ENCODE data around the gene CFTR.

Gene CFTR

DNA sequence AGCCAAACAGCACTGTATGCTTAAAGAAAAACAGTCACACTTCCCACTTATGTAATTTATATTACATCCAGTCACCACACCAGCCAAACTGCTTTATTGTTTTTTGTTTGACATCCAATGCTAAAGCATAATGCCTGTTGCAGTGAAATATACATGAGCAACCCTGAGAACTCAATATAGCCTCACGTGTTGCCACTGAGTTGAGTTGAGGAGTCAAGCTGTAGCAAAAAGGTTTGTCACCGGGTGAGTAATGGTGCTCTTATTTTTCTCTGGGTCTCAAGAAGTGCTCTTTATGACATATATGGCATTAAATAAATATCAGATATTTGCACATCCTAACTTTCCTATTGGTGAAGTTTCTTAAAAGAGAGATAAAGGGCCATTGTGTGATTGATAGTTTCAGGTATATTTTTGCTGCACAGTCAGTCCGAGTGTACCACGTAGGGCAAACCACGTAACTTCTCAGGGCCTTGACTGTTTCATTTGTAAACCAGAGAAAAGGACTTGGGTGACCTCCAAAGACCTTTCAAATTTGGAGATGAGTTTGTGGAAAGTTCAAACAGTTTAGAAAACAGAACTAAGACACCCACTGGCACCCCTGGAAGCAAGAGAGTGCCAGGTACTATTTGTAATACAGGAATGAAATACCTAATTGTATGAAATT is 168.5 kb downstream of the CFTR start:
- no peak for DNase-seq (ENCODE audit: low read depth in 2 of 2)

DNA sequence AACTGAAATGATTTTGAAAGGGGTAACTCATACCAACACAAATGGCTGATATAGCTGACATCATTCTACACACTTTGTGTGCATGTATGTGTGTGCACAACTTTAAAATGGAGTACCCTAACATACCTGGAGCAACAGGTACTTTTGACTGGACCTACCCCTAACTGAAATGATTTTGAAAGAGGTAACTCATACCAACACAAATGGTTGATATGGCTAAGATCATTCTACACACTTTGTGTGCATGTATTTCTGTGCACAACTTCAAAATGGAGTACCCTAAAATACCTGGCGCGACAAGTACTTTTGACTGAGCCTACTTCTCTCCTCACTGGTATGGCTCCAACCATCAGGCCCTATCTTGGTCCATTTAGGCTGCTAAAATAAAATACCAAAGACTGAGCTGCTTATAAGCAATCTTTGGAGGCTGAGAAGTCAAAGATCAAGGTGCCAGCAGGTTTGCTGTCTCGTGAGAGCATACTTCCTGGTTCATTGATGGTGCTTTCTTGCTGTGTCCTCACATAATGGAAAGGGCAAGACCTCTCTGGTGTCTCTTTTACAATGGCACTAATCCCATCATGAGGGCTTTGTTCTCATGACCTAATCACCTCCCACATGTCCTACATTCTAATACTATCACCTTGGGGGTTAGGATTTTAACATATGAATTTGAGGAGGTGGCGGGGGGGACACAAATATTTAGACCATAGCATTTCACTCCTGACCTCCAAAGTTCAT is 173.3 kb downstream of the CFTR start:
- DNase-seq (ENCODE audit: low read depth in 2 of 2) = no peak

DNA sequence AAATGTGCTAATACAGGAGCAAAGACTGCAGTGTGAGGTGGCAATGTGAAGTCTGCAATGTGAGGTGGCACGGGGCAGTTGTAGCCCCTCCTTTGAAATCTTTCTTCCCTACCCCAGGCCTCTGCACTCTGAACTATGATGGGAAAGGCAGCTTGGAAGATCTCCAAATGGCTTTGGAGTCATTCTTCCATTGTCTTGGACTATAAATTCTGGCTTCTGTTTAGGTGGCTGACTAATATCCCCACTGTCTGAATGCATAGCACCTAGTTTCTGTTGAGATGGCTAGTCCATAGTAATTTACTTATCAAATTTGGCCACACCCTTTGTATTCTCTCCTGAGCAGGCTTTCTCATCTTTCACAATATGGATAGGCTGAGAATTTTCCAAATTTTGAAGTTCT is 175.0 kb downstream of the CFTR start:
- no peak for DNase-seq (ENCODE audit: low read depth in 2 of 2)

DNA sequence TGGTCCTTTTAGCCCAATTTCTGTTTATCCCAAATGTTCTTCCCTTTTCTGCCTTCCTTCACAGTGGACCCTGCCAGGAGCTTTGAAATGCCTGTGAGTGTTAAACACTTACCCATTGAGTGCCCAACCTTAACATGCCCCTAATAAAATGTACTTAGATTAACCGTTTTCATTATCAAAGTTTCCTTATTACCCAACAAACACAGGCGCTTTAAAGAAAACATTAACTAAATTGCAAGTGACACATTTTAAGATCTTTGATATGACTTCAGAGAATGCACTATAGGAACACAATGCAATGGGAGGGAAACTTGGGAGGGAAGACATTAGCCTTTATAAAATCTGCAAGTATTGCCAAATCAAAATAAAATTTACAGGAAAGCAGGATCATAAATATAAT is 177.0 kb downstream of the CFTR start:
- no peak for DNase-seq (ENCODE audit: low read depth in 2 of 2)

DNA sequence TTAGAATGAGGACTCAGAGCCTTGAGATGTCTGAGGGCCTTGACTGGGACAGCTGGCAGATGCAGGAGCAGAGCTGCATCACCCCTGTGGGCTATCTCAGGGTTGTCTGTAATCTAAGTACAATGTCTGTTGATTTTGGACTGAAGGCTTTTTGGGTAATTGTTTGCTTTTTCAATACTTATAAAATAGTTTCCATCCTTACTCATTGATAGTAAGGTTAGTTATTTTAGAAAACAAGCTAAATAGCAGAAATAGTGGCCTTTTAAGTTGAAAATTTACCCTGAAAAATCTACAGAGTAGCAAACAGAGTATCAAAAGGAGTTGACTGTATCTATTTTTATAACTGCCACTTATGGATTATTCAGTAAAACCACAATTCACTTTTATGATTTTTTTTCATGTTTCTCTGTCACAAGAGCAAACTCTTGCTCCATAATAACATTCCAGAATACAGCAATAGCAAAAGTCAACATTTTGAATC is 179.7 kb downstream of the CFTR start:
- DNase-seq (ENCODE audit: low read depth in 2 of 2) = no peak

DNA sequence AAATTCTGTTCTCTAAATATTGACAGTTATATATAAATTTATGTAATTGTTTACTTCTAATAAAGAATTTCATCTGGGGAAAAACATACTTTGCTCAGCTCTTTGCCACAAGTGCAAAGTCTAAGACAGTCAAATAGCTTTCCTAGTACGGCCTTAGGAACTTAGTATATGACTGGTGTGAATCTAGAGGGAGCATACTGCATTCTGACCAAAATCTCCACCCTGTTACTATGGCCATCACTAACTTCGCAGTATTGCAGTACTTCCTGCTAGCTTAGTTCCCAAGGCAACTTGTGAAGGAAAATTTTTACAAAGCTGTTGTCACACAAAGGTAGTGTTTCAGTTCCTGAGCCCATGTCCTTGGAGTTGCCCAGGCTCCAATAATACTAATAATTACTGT is 181.5 kb downstream of the CFTR start:
- DNase-seq (ENCODE audit: low read depth in 2 of 2) = no peak

DNA sequence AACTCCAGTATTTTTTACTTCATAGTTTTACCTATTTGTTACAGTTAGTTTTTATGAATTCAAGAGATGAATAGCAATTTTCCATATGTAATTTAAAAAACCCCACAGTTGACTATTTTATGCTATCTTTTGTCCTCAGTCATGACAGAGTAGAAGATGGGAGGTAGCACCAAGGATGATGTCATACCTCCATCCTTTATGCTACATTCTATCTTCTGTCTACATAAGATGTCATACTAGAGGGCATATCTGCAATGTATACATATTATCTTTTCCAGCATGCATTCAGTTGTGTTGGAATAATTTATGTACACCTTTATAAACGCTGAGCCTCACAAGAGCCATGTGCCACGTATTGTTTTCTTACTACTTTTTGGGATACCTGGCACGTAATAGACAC is 184.2 kb downstream of the CFTR start:
- DNase-seq (ENCODE audit: low read depth in 2 of 2) = no peak

DNA sequence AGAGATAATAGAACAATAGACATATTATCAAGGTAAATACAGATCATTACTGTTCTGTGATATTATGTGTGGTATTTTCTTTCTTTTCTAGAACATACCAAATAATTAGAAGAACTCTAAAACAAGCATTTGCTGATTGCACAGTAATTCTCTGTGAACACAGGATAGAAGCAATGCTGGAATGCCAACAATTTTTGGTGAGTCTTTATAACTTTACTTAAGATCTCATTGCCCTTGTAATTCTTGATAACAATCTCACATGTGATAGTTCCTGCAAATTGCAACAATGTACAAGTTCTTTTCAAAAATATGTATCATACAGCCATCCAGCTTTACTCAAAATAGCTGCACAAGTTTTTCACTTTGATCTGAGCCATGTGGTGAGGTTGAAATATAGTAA is 185.5 kb downstream of the CFTR start:
- no peak for DNase-seq (ENCODE audit: low read depth in 2 of 2)

DNA sequence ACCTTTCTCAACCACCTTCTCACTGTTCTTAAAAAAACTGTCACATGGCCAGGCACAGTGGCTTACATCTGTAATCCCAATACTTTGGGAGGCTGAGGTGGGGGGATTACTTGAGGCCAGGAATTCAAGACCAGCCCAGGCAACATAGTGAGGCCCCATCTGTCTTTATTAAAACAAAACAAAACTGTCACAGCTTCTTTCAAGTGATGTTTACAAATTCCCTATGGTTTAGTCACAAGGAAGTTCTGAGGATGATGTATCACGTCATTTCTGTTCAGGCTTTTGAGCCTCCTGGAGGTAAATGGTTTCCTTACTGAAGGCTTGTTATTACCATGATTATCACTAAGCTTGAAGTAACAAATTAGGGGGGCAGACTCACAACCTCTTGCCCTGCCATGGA is 186.2 kb downstream of the CFTR start:
- DNase-seq (ENCODE audit: low read depth in 2 of 2) = no peak

DNA sequence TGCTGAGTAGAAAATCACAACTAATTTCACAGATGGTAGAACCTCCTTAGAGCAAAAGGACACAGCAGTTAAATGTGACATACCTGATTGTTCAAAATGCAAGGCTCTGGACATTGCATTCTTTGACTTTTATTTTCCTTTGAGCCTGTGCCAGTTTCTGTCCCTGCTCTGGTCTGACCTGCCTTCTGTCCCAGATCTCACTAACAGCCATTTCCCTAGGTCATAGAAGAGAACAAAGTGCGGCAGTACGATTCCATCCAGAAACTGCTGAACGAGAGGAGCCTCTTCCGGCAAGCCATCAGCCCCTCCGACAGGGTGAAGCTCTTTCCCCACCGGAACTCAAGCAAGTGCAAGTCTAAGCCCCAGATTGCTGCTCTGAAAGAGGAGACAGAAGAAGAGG is 186.9 kb downstream of the CFTR start:
- no peak for DNase-seq (ENCODE audit: low read depth in 2 of 2)

DNA sequence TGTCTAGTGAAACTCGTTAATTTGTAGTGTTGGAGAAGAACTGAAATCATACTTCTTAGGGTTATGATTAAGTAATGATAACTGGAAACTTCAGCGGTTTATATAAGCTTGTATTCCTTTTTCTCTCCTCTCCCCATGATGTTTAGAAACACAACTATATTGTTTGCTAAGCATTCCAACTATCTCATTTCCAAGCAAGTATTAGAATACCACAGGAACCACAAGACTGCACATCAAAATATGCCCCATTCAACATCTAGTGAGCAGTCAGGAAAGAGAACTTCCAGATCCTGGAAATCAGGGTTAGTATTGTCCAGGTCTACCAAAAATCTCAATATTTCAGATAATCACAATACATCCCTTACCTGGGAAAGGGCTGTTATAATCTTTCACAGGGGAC is 187.6 kb downstream of the CFTR start:
- no peak for DNase-seq (ENCODE audit: low read depth in 2 of 2)

DNA sequence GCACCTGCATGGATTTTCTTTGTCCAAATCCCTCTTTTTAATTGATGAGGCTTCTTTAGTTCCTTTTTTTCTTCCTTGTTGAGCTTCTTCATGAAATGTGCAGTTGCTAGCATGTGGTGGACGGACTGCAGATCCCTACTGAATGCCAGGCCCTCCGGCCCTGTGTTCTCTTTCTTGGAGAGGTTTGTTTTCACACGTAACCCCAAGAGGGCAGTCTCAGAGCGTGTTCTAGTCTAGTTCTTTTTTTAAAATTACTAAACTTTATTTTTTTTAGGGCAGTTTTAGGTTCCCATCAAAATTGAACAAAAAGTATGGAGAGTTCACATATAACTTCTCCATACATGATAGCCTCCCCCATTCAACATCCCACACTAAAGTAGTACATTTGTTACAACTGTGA is 190.0 kb downstream of the CFTR start:
- DNase-seq (ENCODE audit: low read depth in 2 of 2) = no peak

DNA sequence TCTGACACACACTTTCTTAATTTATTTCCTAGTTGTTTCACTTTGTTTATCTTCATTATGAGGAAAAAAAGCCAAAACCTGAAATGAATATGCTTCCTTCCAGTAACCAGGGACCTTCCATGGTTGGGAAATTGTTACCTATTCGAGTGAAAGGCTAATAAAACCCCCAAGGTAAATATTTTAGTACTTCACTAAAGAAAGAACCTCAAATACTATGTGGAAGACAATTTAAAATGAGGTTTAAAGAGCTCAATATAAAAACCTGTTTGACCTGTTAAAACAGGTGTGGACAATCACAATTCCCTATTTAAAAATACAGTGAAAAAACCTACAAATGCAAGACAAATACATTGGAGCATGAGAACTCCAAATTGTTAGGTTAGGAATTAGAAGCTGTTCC is 192.6 kb downstream of the CFTR start:
- DNase-seq (ENCODE audit: low read depth in 2 of 2) = no peak

DNA sequence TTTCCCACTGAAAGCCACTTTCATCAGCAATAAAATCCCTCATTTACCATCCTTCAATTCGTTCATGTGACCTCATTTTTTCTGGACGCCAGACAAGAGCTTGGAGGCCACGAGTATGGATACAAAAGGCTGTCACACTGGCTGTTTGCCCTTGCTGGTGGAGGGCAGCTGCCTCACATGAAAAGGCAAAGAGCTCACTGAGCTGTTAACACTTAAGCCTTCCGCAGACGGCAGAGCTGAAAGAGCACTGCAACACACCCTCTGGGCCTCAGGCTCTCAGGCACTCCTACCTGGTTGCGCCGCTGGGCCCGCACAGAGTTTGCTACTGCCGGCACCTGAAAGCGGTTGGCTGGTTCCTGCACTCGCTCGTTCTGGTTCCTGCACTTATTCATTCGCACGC is 193.5 kb downstream of the CFTR start:
- DNase-seq (ENCODE audit: low read depth in 2 of 2) = no peak

DNA sequence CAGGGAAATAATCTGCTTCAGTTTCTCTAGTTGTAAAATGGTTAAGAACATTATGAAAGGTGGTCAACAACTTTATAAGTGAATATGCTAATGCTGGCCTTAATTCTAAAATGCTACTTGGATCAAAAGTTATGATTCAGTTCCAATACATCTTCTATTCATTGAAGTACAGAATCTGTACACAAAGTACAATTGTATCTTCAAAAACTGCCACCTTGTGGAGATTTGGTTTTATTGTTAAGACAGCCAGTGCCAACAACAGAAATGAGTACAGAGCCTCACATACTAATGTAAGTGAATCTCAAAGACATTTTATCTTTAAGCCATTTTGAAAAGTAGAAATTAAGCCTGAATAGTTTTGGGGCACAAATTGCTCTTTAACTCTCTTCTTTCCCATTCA is 194.0 kb downstream of the CFTR start:
- no peak for DNase-seq (ENCODE audit: low read depth in 2 of 2)

DNA sequence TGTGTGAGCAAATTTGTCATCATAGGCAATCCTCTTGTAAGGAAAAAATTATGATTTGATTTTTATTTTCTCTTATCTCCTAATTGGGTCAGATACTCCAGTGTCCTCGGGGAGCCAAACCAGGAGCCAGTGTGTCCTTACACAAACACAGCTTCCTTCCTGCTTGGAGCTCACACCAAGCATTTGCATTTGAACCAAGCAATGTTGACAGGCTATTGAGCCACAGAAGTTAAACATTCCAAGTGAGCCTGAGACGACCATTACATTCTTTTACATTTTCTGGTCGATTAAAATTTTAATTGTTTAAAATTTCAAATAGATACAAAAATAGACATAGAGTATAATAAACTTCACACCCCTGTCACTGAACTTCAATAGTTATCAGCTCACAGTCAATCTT is 194.8 kb downstream of the CFTR start:
- no peak for DNase-seq (ENCODE audit: low read depth in 2 of 2)

DNA sequence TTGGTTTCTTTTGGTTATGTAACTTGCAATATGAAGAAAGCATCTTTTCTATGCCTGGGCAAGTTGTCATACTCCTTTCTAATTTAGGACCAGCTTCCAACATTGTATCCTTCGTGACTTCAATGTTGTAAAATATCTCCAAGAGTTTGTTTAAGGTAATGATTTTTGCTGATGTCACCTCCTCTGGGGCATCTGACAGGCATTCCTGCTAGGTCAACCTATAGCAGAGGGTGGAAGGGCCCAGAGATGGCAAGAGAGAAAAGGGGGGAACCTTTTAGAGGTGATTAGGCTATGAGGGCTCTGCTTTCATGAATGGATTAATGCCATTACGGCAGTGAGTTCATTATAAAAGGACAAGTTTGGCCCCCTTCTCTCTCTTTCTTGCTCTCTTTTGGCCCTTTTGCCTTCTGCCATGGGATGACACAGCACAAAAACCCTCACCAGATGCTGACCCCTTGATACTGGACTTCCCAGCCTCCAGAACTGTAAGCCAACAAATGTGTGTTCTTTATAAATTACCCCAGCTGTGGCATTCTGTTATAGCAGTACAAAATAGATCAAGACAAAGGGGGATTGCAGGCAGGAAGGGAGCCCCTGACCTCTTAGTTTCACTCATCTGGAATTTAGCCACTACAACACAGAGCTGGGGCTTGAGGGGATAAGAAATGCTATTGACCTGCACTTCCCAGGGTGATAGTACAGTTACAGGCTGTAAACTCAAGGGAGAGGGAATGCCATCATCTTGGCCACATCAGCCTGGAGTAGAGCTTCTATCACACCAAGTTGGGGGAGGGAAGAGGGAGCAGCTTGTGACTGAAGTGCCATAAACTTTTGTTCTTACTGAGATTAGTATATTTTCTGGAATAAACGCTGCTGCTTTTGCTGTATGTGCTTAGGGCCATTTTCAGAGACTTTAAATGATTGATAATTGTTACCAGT is 195.9 kb downstream of the CFTR start:
- no peak for DNase-seq (ENCODE audit: low read depth in 2 of 2)

DNA sequence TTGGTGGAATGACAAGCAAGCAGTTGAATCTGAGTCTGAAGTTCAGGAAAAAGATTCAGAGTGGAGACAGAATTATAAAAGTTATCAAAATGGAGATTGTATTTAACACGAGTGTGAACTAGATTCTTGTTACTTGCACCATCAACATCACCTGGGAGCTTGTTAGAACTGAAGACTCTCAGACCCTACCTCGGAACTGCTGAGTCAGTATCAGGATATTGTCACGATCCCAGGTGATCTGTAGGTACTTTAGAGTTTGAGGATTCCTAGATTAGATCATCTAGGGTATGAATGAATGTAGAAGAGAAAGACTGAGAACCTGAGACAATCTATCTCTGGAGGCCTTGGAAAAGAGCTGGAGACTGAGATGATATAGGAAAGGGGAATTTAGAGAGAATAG is 199.3 kb downstream of the CFTR start:
- no peak for DNase-seq (ENCODE audit: low read depth in 2 of 2)

DNA sequence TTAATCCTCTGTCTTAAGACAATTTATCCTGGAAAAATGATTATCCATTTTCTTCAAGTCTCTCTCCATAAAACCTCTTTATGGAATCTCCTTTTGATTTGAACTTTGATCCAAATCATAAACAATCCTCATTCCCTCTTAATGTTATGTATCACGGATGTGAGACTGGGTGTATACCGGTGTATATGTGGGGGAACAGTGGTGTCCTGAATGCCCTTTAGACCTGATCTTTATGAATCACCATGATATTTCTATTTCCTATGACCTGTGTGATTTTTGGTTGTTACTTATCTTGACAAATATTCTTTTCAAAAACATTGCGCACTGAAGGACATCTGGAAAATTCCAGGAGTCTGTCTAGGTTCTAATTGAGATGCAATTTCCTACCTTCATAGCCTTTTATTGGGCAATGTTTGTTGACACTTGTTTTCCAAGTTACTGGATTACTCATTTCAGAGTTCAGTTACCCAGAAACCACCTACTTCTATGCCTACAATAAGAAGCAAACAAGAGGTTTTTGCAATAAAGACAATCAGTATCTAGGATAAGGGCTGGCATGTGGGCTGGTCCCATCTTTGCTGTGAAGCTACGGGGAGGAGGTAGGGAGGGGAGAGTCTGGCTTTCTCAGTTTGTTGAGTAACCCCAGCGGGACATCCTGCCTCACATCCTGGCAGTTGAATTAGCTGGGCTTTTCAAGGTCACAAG is 203.0 kb downstream of the CFTR start:
- no peak for DNase-seq (ENCODE audit: low read depth in 2 of 2)

DNA sequence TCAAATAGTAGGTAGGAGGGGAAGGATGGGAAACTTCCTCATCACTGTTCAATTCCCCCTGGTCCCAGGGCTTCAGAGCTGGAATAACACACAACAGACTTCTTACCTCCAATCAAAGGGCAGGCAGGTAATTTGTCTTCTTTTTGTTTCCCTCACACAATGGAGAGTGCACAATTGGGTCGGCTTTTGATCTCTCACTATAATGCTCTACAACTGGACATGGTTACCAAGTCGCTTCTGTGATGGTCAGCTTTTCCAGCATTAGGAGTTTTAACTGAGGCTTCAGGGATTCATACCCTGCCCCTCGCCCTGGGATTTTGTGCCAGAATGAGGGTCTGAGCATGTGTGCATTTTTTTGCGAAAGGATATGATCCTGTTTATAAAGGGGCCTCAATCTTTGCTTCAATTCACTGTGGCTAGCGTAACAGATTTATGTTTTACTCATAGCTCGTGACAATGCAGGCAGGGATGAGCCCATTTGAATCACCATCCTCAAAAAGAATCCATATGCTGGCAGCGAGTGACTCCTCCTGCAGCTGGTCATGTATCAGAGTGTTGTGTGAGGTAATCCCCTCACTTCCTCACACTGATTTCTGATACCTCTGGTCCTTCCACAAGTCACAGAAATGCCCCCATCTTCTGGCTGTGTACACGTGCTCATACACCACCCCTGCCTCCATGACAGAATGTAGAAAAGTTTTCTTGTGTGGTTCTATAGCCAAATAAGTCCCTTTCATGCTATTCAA is 203.8 kb downstream of the CFTR start:
- DNase-seq (ENCODE audit: low read depth in 2 of 2) = no peak

DNA sequence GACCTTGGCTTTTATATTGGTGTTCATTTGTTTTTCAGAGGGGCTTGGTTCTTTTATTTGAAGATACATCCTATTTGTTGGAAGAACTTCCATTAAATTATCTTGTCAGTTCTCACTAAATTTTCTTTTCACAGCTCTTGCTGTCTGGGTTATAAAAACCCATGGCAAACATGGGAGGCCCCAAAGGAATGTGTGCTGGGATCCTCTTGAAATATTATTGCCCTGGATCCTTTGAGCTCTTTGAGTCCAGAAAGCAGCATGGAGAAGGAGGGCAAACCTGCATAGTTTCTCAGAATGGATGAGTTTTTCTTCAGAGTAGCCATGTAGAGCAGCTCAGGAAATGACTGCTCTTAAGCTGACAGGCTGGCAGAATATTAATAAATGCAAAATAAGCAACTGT is 206.0 kb downstream of the CFTR start:
- no peak for DNase-seq (ENCODE audit: low read depth in 2 of 2)
